ENCODE data around the gene PITX1.

PITX1 gene

GRCh38 chr5:134997015-134997414 lies 37.0 kb downstream of the PITX1 start:
- Histone ChIP-seq H4K91ac (ENCODE audit: low read depth, low read length, poor library complexity) (no peak overlapping the region), H2AFZ (ENCODE audit: low read length) (no peak overlapping the region), H3K23ac (ENCODE audit: low read depth, low read length, poor library complexity) (no peak overlapping the region), H3K18ac (ENCODE audit: low read length) (no peak overlapping the region), H3K27ac (replicated peaks; ENCODE audit: low read length) (no peak overlapping the region), H3K4ac (ENCODE audit: low read length) (no peak overlapping the region), H3K4me1 (ENCODE audit: control insufficient read depth in 2 of 2, insufficient read depth in 1 of 2, low read depth in 1 of 2, low read length in 2 of 2) (no peaks in the 10 kb centered on the region), H2BK12ac (ENCODE audit: low read length) (no peak overlapping the region), H3K79me1 (ENCODE audit: low read depth, low read length) (no peaks in the 10 kb centered on the region), H3K36me3 (replicated peaks in 1 of 2; ENCODE audit: control insufficient read depth in 2 of 2, insufficient read depth in 2 of 2, low read length in 2 of 2) (no peaks in the 10 kb centered on the region), H4K8ac (ENCODE audit: low read depth, low read length) (no peak overlapping the region), H3K14ac (ENCODE audit: low read length) (no peak overlapping the region), H3K27me3 (ENCODE audit: control insufficient read depth in 3 of 3, insufficient read depth in 3 of 3, low read depth in 1 of 3, low read length in 3 of 3) (no peaks in the 10 kb centered on the region), H3K4me2 (ENCODE audit: insufficient read depth, low read length, poor library complexity, severe bottlenecking) (no peak overlapping the region), H3K4me3 (ENCODE audit: low read length in 2 of 2) (no peak overlapping the region), H3K9me3 (replicated peaks in 1 of 2; ENCODE audit: control insufficient read depth in 2 of 2, insufficient read depth in 1 of 2, low read depth in 1 of 2, low read length in 2 of 2) (no peaks in the 10 kb centered on the region), H2AK5ac (ENCODE audit: low read depth, low read length) (no peak overlapping the region), H2BK5ac (ENCODE audit: low read length) (no peak overlapping the region), H2BK120ac (ENCODE audit: low read depth, low read length) (no peak overlapping the region), H3K9ac (ENCODE audit: low read depth, low read length, poor library complexity) (no peak overlapping the region), H2BK15ac (ENCODE audit: low read length) (no peak overlapping the region)
- no CpG with 5 or more reads among the region's 11 CpGs for WGBS, 2 donors (ENCODE audit: extremely low coverage in 2 of 2, insufficient read length in 2 of 2, insufficient replicate concordance in 1 of 2)
- no peak for DNase-seq (ENCODE audit: low spot score)

GRCh38 chr5:134995850-134996402 lies 38.1 kb downstream of the PITX1 start:
- no peak overlapping the region for H2BK120ac ChIP-seq (ENCODE audit: low read depth, low read length)
- no peak overlapping the region for H4K91ac ChIP-seq (ENCODE audit: low read depth, low read length, poor library complexity)
- no peak overlapping the region for H3K18ac ChIP-seq (ENCODE audit: low read length)
- no peak overlapping the region for H3K9ac ChIP-seq (ENCODE audit: low read depth, low read length, poor library complexity)
- H3K9me3 ChIP-seq (replicated peaks in 1 of 2; ENCODE audit: control insufficient read depth in 2 of 2, insufficient read depth in 1 of 2, low read depth in 1 of 2, low read length in 2 of 2) = no peaks in the 10 kb centered on the region
- H3K23ac ChIP-seq (ENCODE audit: low read depth, low read length, poor library complexity) = no peak overlapping the region
- no peak overlapping the region for H3K27ac ChIP-seq (replicated peaks; ENCODE audit: low read length)
- H4K8ac ChIP-seq (ENCODE audit: low read depth, low read length) = no peak overlapping the region
- no CpG with 5 or more reads among the region's 8 CpGs for WGBS, 2 donors (ENCODE audit: extremely low coverage in 2 of 2, insufficient read length in 2 of 2, insufficient replicate concordance in 1 of 2)
- no peaks in the 10 kb centered on the region for H3K79me1 ChIP-seq (ENCODE audit: low read depth, low read length)
- H3K4me1 ChIP-seq (ENCODE audit: control insufficient read depth in 2 of 2, insufficient read depth in 1 of 2, low read depth in 1 of 2, low read length in 2 of 2) = no peaks in the 10 kb centered on the region
- H2BK12ac ChIP-seq (ENCODE audit: low read length) = no peak overlapping the region
- no peak overlapping the region for H3K4me2 ChIP-seq (ENCODE audit: insufficient read depth, low read length, poor library complexity, severe bottlenecking)
- H2BK5ac ChIP-seq (ENCODE audit: low read length) = no peak overlapping the region
- DNase-seq (ENCODE audit: low spot score) = no peak
- H3K27me3 ChIP-seq (ENCODE audit: control insufficient read depth in 3 of 3, insufficient read depth in 3 of 3, low read depth in 1 of 3, low read length in 3 of 3) = no peaks in the 10 kb centered on the region
- H3K4ac ChIP-seq (ENCODE audit: low read length) = peak overlapping the region; percentile 17
- H3K4me3 ChIP-seq (ENCODE audit: low read length in 2 of 2) = no peak overlapping the region
- H2AFZ ChIP-seq (ENCODE audit: low read length) = no peak overlapping the region
- H2AK5ac ChIP-seq (ENCODE audit: low read depth, low read length) = no peak overlapping the region
- H3K36me3 ChIP-seq (replicated peaks in 1 of 2; ENCODE audit: control insufficient read depth in 2 of 2, insufficient read depth in 2 of 2, low read length in 2 of 2) = no peaks in the 10 kb centered on the region
- H3K14ac ChIP-seq (ENCODE audit: low read length) = no peak overlapping the region
- H2BK15ac ChIP-seq (ENCODE audit: low read length) = no peak overlapping the region

GRCh38 chr5:134994560-134995156 lies 39.4 kb downstream of the PITX1 start:
- Histone ChIP-seq H3K27ac (replicated peaks; ENCODE audit: low read length) (no peak overlapping the region), H3K4ac (ENCODE audit: low read length) (no peak overlapping the region), H3K9ac (ENCODE audit: low read depth, low read length, poor library complexity) (no peak overlapping the region), H3K18ac (ENCODE audit: low read length) (no peak overlapping the region), H2BK15ac (ENCODE audit: low read length) (no peak overlapping the region), H3K79me1 (ENCODE audit: low read depth, low read length) (no peaks in the 10 kb centered on the region), H2BK12ac (ENCODE audit: low read length) (no peak overlapping the region), H3K23ac (ENCODE audit: low read depth, low read length, poor library complexity) (no peak overlapping the region), H2BK120ac (ENCODE audit: low read depth, low read length) (no peak overlapping the region), H3K4me3 (ENCODE audit: low read length in 2 of 2) (no peak overlapping the region), H3K4me1 (ENCODE audit: control insufficient read depth in 2 of 2, insufficient read depth in 1 of 2, low read depth in 1 of 2, low read length in 2 of 2) (no peaks in the 10 kb centered on the region), H2AK5ac (ENCODE audit: low read depth, low read length) (no peak overlapping the region), H3K36me3 (replicated peaks in 1 of 2; ENCODE audit: control insufficient read depth in 2 of 2, insufficient read depth in 2 of 2, low read length in 2 of 2) (no peaks in the 10 kb centered on the region), H2AFZ (ENCODE audit: low read length) (no peak overlapping the region), H4K8ac (ENCODE audit: low read depth, low read length) (no peak overlapping the region), H3K9me3 (replicated peaks in 1 of 2; ENCODE audit: control insufficient read depth in 2 of 2, insufficient read depth in 1 of 2, low read depth in 1 of 2, low read length in 2 of 2) (no peaks in the 10 kb centered on the region), H3K4me2 (ENCODE audit: insufficient read depth, low read length, poor library complexity, severe bottlenecking) (no peak overlapping the region), H2BK5ac (ENCODE audit: low read length) (no peak overlapping the region), H3K14ac (ENCODE audit: low read length) (no peak overlapping the region), H3K27me3 (ENCODE audit: control insufficient read depth in 3 of 3, insufficient read depth in 3 of 3, low read depth in 1 of 3, low read length in 3 of 3) (peaks cover 0 to 2% (median 0%) of the 10 kb centered on the region in 3 experiments), H4K91ac (ENCODE audit: low read depth, low read length, poor library complexity) (no peak overlapping the region)
- DNase-seq (ENCODE audit: low spot score) = no peak
- WGBS, 2 donors (ENCODE audit: extremely low coverage in 2 of 2, insufficient read length in 2 of 2, insufficient replicate concordance in 1 of 2) = no CpG with 5 or more reads among the region's 2 CpGs

GRCh38 chr5:134993161-134993560 lies 40.9 kb downstream of the PITX1 start:
- Histone ChIP-seq H3K79me1 (ENCODE audit: low read depth, low read length) (no peaks in the 10 kb centered on the region), H4K91ac (ENCODE audit: low read depth, low read length, poor library complexity) (no peak overlapping the region), H3K36me3 (replicated peaks in 1 of 2; ENCODE audit: control insufficient read depth in 2 of 2, insufficient read depth in 2 of 2, low read length in 2 of 2) (no peaks in the 10 kb centered on the region), H2BK15ac (ENCODE audit: low read length) (no peak overlapping the region), H2AK5ac (ENCODE audit: low read depth, low read length) (no peak overlapping the region), H3K14ac (ENCODE audit: low read length) (no peak overlapping the region), H2BK5ac (ENCODE audit: low read length) (no peak overlapping the region), H2AFZ (ENCODE audit: low read length) (no peak overlapping the region), H4K8ac (ENCODE audit: low read depth, low read length) (no peak overlapping the region), H3K9me3 (replicated peaks in 1 of 2; ENCODE audit: control insufficient read depth in 2 of 2, insufficient read depth in 1 of 2, low read depth in 1 of 2, low read length in 2 of 2) (no peaks in the 10 kb centered on the region), H3K4me2 (ENCODE audit: insufficient read depth, low read length, poor library complexity, severe bottlenecking) (no peak overlapping the region), H3K23ac (ENCODE audit: low read depth, low read length, poor library complexity) (no peak overlapping the region), H3K9ac (ENCODE audit: low read depth, low read length, poor library complexity) (no peak overlapping the region), H3K4me3 (ENCODE audit: low read length in 2 of 2) (no peak overlapping the region), H3K27me3 (ENCODE audit: control insufficient read depth in 3 of 3, insufficient read depth in 3 of 3, low read depth in 1 of 3, low read length in 3 of 3) (peaks cover 0 to 2% (median 0%) of the 10 kb centered on the region in 3 experiments), H2BK12ac (ENCODE audit: low read length) (no peak overlapping the region), H3K4ac (ENCODE audit: low read length) (no peak overlapping the region), H3K27ac (replicated peaks; ENCODE audit: low read length) (no peak overlapping the region), H3K18ac (ENCODE audit: low read length) (no peak overlapping the region), H3K4me1 (ENCODE audit: control insufficient read depth in 2 of 2, insufficient read depth in 1 of 2, low read depth in 1 of 2, low read length in 2 of 2) (no peaks in the 10 kb centered on the region), H2BK120ac (ENCODE audit: low read depth, low read length) (no peak overlapping the region)
- no CpG with 5 or more reads among the region's 2 CpGs for WGBS, 2 donors (ENCODE audit: extremely low coverage in 2 of 2, insufficient read length in 2 of 2, insufficient replicate concordance in 1 of 2)
- no peak for DNase-seq (ENCODE audit: low spot score)

All from neuronal stem cell (in vitro differentiated cells).